ENCODE results near the gene IL1RAPL1.

Gene IL1RAPL1

GRCh38 chrX:29640106-29640505 is 1052.9 kb downstream of the IL1RAPL1 start:
- TF ChIP-seq CTCF (conservative IDR thresholded peaks at IDR 0.05; ENCODE audit: low read depth), result no peak
- H3K27ac ChIP-seq, result no peak overlapping the region
- ChIA-PET CTCF (no interaction called here), POLR2A (ENCODE audit: low non-redundant PET) (no interaction called here)
- DNase-seq (ENCODE audit: low spot score), result no peak

GRCh38 chrX:29641461-29641860 is 1054.2 kb downstream of the IL1RAPL1 start:
- CTCF ChIA-PET, result interaction anchor here (0.6 kb wide), 2 partner anchors 398 to 547 kb away, joined by 3 read pairs; no protein-coding TSS in a partner anchor
- POLR2A ChIA-PET (ENCODE audit: low non-redundant PET), result no interaction called here
- H3K27ac ChIP-seq, result no peak overlapping the region
- no peak for DNase-seq (ENCODE audit: low spot score)
- TF ChIP-seq CTCF (conservative IDR thresholded peaks at IDR 0.05; ENCODE audit: low read depth), result no peak

- DNase-seq (ENCODE audit: low spot score), result no peak
- CTCF ChIA-PET, result no interaction called here
- POLR2A ChIA-PET (ENCODE audit: low non-redundant PET), result no interaction called here
- no peak for TF ChIP-seq CTCF (conservative IDR thresholded peaks at IDR 0.05; ENCODE audit: low read depth)
- H3K27ac ChIP-seq, result no peak overlapping the region
These were observed 1055.9 kb downstream of the IL1RAPL1 start for GRCh38 chrX:29643181-29643580.

GRCh38 chrX:29648161-29648560 is 1060.9 kb downstream of the IL1RAPL1 start:
- CTCF ChIA-PET, result no interaction called here
- POLR2A ChIA-PET (ENCODE audit: low non-redundant PET), result no interaction called here
- DNase-seq (ENCODE audit: low spot score), result no peak
- no peak for TF ChIP-seq CTCF (conservative IDR thresholded peaks at IDR 0.05; ENCODE audit: low read depth)
- H3K27ac ChIP-seq, result no peak overlapping the region

GRCh38 chrX:29652484-29652883 is 1065.2 kb downstream of the IL1RAPL1 start:
- DNase-seq (ENCODE audit: low spot score), result no peak
- no peak overlapping the region for H3K27ac ChIP-seq
- POLR2A ChIA-PET (ENCODE audit: low non-redundant PET), result no interaction called here
- no peak for TF ChIP-seq CTCF (conservative IDR thresholded peaks at IDR 0.05; ENCODE audit: low read depth)
- CTCF ChIA-PET, result no interaction called here

- no peak for TF ChIP-seq CTCF (conservative IDR thresholded peaks at IDR 0.05; ENCODE audit: low read depth)
- CTCF ChIA-PET, result no interaction called here
- H3K27ac ChIP-seq, result no peak overlapping the region
- POLR2A ChIA-PET (ENCODE audit: low non-redundant PET), result no interaction called here
- DNase-seq (ENCODE audit: low spot score), result no peak
These were observed 1066.5 kb downstream of the IL1RAPL1 start for GRCh38 chrX:29653721-29654120.

- DNase-seq (ENCODE audit: low spot score), result no peak
- TF ChIP-seq CTCF (conservative IDR thresholded peaks at IDR 0.05; ENCODE audit: low read depth), result no peak
- CTCF ChIA-PET, result no interaction called here
- POLR2A ChIA-PET (ENCODE audit: low non-redundant PET), result no interaction called here
- H3K27ac ChIP-seq, result no peak overlapping the region
These were observed 1072.7 kb downstream of the IL1RAPL1 start for GRCh38 chrX:29659911-29660310.

Data from RWPE1 (cell line).